Fibroblast of mammary gland (primary cell): ENCODE measurements around the gene ADGRB2.

Experiments
- DNase-seq: peaks from one replicate; pipeline ENCODE4 v3.0.0-alpha.2; 2010; ENCODE audit warnings: low read depth
- H3K4me3 ChIP-seq: 2 replicates; pipeline ENCODE4 v1.5.1; 2011; ENCODE audit warnings: low read depth, mild to moderate bottlenecking, low read length, moderate library complexity; ENCODE audit not compliant: control insufficient read depth
- TF ChIP-seq, protein P1 (sequence below): conservative IDR thresholded peaks from 2 replicates; pipeline ENCODE4 v1.5.1; 2011; ENCODE audit warnings: low read depth, low read length, inconsistent platforms; ENCODE audit not compliant: control insufficient read depth, insufficient read depth

The ADGRB2 gene

DNA sequence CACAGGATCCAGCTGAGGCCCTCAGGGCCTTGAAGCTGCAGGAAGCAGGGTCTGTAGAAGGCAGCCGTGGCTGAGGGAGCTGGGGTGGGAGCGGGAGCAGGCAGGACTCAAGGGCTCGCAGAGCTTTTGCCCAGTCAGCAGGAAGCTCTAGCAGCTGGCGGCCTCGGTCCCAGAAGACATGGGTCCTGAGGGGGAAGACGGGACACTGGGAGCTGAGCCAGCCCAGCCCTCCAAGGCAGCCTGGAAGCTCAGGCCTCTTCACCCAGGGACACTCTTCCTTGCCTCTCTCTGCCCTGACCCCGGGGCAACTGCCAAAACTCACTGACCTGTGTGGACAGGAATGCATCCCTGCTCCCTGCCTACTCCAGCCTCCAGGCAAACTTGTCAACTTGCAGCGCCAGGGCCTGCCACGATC, 8.9 kb downstream of the ADGRB2 start:
- TF ChIP-seq, protein P1, sequence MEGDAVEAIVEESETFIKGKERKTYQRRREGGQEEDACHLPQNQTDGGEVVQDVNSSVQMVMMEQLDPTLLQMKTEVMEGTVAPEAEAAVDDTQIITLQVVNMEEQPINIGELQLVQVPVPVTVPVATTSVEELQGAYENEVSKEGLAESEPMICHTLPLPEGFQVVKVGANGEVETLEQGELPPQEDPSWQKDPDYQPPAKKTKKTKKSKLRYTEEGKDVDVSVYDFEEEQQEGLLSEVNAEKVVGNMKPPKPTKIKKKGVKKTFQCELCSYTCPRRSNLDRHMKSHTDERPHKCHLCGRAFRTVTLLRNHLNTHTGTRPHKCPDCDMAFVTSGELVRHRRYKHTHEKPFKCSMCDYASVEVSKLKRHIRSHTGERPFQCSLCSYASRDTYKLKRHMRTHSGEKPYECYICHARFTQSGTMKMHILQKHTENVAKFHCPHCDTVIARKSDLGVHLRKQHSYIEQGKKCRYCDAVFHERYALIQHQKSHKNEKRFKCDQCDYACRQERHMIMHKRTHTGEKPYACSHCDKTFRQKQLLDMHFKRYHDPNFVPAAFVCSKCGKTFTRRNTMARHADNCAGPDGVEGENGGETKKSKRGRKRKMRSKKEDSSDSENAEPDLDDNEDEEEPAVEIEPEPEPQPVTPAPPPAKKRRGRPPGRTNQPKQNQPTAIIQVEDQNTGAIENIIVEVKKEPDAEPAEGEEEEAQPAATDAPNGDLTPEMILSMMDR, result no peak
- H3K4me3 ChIP-seq, result no peak overlapping the region
- DNase-seq, result no peak

GRCh38 chr1:31754397-31754796, 9.7 kb downstream of the ADGRB2 start:
- DNase-seq, result no peak
- H3K4me3 ChIP-seq, result no peak overlapping the region
- TF ChIP-seq, protein P1, result no peak

GRCh38 chr1:31753707-31754349, 10.3 kb downstream of the ADGRB2 start:
- peak; percentile 43 for DNase-seq
- no peak overlapping the region for H3K4me3 ChIP-seq
- TF ChIP-seq, protein P1, result no peak

DNA sequence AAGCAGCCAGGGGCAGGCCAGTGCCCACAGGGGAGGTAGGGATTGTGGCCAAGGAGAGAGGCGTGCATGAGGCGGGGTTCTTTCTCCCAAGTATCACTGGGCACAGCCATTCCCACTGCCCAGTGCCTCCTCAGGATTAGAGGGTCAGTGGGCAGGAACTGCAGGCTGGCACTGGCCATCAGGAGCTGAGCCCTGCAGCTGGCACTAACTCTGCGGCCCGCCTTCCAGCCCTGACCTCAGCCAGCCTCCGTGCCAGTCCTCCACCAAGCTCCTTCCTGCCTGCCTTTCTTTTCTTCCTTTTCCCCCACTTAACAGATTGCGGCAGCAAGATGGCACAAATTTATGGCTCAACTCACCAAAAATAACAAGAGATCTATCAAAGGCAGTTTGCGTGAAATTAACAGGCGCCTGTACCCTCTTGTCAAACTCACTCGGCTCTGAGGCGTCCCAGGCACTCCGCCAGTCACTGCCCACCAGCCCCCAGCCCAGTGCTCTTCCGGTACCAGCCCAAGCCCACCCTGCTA, 11.1 kb downstream of the ADGRB2 start:
- DNase-seq, result no peak
- no peak overlapping the region for H3K4me3 ChIP-seq
- TF ChIP-seq, protein P1, result no peak

GRCh38 chr1:31752258-31752657, 11.9 kb downstream of the ADGRB2 start:
- TF ChIP-seq, protein P1, result no peak
- H3K4me3 ChIP-seq, result no peak overlapping the region
- DNase-seq, result no peak

DNA sequence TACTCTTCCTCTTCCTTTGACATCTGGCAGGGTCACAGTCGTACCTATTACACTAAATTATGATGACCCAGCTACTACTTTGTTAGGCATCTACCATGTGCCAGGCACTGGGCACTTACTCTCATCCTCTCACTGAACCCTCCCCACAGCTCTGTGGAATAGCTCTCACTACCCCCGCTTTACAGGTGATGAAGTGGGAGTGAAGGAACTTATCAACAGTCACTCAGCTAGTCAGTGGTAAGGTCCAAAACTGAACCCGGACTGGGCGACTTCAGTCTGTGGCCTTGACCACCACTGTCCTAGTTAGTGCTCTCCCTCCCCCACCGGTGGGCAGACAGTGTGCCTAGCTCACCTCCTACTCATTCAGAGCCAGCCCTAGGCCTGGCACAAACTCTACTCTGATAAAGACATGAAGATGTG, 12.3 kb downstream of the ADGRB2 start:
- TF ChIP-seq, protein P1, result no peak
- no peak overlapping the region for H3K4me3 ChIP-seq
- DNase-seq, result no peak
